ENCODE data around the gene CEP41. TPM values are rescaled to one million over a fixed set of nuclear protein-coding genes. Genes with fewer than 3 reads are reported as not detected.

CEP41 gene
- total and polyA plus RNA-seq, 2 experiments from 2014 or later, result 17.4 to 25.0 TPM

DNA sequence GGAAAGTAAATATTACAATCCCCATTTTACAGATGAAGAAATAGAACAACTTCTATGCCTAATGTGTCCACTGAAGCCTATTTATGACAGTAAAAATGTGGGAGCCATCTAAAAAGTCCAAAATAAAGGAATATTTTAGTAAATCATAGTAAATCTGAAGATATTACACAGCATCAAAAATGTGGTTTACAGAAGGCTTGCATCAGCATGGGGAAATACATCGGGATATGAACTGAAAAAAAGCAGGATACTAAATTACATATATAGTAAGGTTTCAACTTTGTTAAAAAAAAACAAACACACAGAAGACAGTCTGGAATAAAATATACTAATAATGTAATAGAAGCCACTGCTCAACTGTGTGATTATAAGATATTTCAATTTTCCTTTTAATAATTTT, 39.7 kb downstream of the CEP41 start (continued):
- TF ChIP-seq ZNF114 (CRISPR knock-in tag; IDR thresholded peaks at IDR 0.05) (no peak), CREB1 (CRISPR knock-in tag; IDR thresholded peaks at IDR 0.05; ENCODE audit: low read depth) (no peak), STAT1 (IDR thresholded peaks at IDR 0.05; ENCODE audit: unreplicated experiment) (no peak), ZNF331 (CRISPR knock-in tag; IDR thresholded peaks at IDR 0.05; ENCODE audit: low read depth) (no peak)

DNA sequence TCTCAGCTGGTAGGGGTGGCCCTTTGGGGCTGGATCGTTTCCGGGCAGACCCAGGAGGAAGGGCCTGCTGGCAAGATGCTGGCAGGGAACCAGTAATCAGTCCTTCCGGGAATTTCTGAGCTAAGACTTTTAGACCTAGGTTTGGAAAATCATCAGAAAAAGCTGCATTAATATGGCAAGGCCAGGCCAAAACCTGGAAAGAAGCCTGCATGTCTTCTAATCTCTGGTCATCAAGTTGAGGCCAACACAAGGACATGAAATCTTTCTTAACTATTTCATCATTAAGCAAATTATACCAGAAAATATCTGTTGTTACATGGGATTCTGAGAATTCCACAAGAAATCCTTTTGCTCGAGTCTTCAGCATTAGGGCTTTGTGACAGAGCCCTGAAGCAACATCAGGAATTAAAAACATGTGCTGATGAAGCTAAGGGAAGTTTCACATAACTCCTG, 40.7 kb downstream of the CEP41 start:
- H3K4me3 ChIP-seq, result no peak overlapping the region
- Mint-ChIP-seq H3K4me1 (peaks cover 22% of the 10 kb centered on the region), H3K27ac (peak overlapping the region; percentile 65; the same call in 1 of the 2 replicates), H3K27me3 (ENCODE audit: insufficient read depth, low read depth, poor library complexity) (peaks cover 2% of the 10 kb centered on the region), H3K9me3 (no peaks in the 10 kb centered on the region; the same call in 2 of the 3 replicates), H3K36me3 (ENCODE audit: low read depth) (peaks cover 19% of the 10 kb centered on the region), H3K4me3 (no peak overlapping the region)
- no peak overlapping the region for H2AFZ ChIP-seq
- TF ChIP-seq, protein P1, sequence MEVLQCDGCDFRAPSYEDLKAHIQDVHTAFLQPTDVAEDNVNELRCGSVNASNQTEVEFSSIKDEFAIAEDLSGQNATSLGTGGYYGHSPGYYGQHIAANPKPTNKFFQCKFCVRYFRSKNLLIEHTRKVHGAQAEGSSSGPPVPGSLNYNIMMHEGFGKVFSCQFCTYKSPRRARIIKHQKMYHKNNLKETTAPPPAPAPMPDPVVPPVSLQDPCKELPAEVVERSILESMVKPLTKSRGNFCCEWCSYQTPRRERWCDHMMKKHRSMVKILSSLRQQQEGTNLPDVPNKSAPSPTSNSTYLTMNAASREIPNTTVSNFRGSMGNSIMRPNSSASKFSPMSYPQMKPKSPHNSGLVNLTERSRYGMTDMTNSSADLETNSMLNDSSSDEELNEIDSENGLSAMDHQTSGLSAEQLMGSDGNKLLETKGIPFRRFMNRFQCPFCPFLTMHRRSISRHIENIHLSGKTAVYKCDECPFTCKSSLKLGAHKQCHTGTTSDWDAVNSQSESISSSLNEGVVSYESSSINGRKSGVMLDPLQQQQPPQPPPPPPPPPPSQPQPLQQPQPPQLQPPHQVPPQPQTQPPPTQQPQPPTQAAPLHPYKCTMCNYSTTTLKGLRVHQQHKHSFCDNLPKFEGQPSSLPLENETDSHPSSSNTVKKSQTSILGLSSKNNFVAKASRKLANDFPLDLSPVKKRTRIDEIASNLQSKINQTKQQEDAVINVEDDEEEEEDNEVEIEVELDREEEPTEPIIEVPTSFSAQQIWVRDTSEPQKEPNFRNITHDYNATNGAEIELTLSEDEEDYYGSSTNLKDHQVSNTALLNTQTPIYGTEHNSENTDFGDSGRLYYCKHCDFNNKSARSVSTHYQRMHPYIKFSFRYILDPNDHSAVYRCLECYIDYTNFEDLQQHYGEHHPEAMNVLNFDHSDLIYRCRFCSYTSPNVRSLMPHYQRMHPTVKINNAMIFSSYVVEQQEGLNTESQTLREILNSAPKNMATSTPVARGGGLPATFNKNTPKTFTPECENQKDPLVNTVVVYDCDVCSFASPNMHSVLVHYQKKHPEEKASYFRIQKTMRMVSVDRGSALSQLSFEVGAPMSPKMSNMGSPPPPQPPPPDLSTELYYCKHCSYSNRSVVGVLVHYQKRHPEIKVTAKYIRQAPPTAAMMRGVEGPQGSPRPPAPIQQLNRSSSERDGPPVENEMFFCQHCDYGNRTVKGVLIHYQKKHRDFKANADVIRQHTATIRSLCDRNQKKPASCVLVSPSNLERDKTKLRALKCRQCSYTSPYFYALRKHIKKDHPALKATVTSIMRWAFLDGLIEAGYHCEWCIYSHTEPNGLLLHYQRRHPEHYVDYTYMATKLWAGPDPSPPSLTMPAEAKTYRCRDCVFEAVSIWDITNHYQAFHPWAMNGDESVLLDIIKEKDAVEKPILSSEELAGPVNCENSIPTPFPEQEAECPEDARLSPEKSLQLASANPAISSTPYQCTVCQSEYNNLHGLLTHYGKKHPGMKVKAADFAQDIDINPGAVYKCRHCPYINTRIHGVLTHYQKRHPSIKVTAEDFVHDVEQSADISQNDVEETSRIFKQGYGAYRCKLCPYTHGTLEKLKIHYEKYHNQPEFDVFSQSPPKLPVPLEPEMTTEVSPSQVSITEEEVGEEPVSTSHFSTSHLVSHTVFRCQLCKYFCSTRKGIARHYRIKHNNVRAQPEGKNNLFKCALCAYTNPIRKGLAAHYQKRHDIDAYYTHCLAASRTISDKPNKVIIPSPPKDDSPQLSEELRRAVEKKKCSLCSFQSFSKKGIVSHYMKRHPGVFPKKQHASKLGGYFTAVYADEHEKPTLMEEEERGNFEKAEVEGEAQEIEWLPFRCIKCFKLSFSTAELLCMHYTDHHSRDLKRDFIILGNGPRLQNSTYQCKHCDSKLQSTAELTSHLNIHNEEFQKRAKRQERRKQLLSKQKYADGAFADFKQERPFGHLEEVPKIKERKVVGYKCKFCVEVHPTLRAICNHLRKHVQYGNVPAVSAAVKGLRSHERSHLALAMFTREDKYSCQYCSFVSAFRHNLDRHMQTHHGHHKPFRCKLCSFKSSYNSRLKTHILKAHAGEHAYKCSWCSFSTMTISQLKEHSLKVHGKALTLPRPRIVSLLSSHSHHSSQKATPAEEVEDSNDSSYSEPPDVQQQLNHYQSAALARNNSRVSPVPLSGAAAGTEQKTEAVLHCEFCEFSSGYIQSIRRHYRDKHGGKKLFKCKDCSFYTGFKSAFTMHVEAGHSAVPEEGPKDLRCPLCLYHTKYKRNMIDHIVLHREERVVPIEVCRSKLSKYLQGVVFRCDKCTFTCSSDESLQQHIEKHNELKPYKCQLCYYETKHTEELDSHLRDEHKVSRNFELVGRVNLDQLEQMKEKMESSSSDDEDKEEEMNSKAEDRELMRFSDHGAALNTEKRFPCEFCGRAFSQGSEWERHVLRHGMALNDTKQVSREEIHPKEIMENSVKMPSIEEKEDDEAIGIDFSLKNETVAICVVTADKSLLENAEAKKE (CRISPR knock-in tag; IDR thresholded peaks at IDR 0.05), result no peak
- TF ChIP-seq STAT1 (IDR thresholded peaks at IDR 0.05; ENCODE audit: unreplicated experiment) (no peak), ZNF331 (CRISPR knock-in tag; IDR thresholded peaks at IDR 0.05; ENCODE audit: low read depth) (no peak), EZH2 (IDR thresholded peaks at IDR 0.05; ENCODE audit: low read depth, unreplicated experiment) (no peak), ZNF114 (CRISPR knock-in tag; IDR thresholded peaks at IDR 0.05) (no peak), JUNB (IDR thresholded peaks at IDR 0.05; ENCODE audit: unreplicated experiment) (no peak), EZH2phosphoT487 (IDR thresholded peaks at IDR 0.05; ENCODE audit: unreplicated experiment) (no peak)
- TF ChIP-seq, protein P2, sequence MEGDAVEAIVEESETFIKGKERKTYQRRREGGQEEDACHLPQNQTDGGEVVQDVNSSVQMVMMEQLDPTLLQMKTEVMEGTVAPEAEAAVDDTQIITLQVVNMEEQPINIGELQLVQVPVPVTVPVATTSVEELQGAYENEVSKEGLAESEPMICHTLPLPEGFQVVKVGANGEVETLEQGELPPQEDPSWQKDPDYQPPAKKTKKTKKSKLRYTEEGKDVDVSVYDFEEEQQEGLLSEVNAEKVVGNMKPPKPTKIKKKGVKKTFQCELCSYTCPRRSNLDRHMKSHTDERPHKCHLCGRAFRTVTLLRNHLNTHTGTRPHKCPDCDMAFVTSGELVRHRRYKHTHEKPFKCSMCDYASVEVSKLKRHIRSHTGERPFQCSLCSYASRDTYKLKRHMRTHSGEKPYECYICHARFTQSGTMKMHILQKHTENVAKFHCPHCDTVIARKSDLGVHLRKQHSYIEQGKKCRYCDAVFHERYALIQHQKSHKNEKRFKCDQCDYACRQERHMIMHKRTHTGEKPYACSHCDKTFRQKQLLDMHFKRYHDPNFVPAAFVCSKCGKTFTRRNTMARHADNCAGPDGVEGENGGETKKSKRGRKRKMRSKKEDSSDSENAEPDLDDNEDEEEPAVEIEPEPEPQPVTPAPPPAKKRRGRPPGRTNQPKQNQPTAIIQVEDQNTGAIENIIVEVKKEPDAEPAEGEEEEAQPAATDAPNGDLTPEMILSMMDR (conservative IDR thresholded peaks at IDR 0.05; ENCODE audit: low read depth in 2 of 2), result no peak
- TF ChIP-seq, protein P3, sequence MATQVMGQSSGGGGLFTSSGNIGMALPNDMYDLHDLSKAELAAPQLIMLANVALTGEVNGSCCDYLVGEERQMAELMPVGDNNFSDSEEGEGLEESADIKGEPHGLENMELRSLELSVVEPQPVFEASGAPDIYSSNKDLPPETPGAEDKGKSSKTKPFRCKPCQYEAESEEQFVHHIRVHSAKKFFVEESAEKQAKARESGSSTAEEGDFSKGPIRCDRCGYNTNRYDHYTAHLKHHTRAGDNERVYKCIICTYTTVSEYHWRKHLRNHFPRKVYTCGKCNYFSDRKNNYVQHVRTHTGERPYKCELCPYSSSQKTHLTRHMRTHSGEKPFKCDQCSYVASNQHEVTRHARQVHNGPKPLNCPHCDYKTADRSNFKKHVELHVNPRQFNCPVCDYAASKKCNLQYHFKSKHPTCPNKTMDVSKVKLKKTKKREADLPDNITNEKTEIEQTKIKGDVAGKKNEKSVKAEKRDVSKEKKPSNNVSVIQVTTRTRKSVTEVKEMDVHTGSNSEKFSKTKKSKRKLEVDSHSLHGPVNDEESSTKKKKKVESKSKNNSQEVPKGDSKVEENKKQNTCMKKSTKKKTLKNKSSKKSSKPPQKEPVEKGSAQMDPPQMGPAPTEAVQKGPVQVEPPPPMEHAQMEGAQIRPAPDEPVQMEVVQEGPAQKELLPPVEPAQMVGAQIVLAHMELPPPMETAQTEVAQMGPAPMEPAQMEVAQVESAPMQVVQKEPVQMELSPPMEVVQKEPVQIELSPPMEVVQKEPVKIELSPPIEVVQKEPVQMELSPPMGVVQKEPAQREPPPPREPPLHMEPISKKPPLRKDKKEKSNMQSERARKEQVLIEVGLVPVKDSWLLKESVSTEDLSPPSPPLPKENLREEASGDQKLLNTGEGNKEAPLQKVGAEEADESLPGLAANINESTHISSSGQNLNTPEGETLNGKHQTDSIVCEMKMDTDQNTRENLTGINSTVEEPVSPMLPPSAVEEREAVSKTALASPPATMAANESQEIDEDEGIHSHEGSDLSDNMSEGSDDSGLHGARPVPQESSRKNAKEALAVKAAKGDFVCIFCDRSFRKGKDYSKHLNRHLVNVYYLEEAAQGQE (IDR thresholded peaks at IDR 0.05; ENCODE audit: unreplicated experiment), result no peak
- TF ChIP-seq, protein P4, sequence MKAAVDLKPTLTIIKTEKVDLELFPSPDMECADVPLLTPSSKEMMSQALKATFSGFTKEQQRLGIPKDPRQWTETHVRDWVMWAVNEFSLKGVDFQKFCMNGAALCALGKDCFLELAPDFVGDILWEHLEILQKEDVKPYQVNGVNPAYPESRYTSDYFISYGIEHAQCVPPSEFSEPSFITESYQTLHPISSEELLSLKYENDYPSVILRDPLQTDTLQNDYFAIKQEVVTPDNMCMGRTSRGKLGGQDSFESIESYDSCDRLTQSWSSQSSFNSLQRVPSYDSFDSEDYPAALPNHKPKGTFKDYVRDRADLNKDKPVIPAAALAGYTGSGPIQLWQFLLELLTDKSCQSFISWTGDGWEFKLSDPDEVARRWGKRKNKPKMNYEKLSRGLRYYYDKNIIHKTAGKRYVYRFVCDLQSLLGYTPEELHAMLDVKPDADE (IDR thresholded peaks at IDR 0.05), result no peak
- H3F3A ChIP-seq (replicated peaks; ENCODE audit: low read depth), result no peaks in the 10 kb centered on the region
- no peaks in the 10 kb centered on the region for H3K27me3 ChIP-seq (ENCODE audit: insufficient read depth)
- no peak overlapping the region for H3K4me2 ChIP-seq
- H4K20me1 ChIP-seq (replicated peaks; ENCODE audit: insufficient read depth), result no peaks in the 10 kb centered on the region
- no peak for ATAC-seq
- H3K27ac ChIP-seq (ENCODE audit: low read depth), result no peak overlapping the region
- H3K79me2 ChIP-seq (replicated peaks; ENCODE audit: insufficient read depth), result no peaks in the 10 kb centered on the region
- H3K9me2 ChIP-seq (ENCODE audit: insufficient read depth), result 0 out of 2 replicates have a peak, but pooled peaks cover 4% of the 10 kb centered on the region
- no peak for DNase-seq (ENCODE audit: low spot score)
- peaks cover 18% of the 10 kb centered on the region for H3K4me1 ChIP-seq (ENCODE audit: insufficient read depth)
- H3K36me3 ChIP-seq (ENCODE audit: insufficient read depth), result no peaks in the 10 kb centered on the region

Data from GM23338 (cell line).